GM20431 (cell line): ENCODE measurements around the gene MSI1.

Experiments used
- in situ Hi-C: fragments of 300-500 bp; cut with MseI, MboI; formaldehyde crosslinking; loops from one replicate; pipeline ENCODE4 v1.15.0; 2020; ENCODE audit warnings: low sequenced_read_pairs; ENCODE audit not compliant: unreplicated experiment

Gene MSI1

DNA sequence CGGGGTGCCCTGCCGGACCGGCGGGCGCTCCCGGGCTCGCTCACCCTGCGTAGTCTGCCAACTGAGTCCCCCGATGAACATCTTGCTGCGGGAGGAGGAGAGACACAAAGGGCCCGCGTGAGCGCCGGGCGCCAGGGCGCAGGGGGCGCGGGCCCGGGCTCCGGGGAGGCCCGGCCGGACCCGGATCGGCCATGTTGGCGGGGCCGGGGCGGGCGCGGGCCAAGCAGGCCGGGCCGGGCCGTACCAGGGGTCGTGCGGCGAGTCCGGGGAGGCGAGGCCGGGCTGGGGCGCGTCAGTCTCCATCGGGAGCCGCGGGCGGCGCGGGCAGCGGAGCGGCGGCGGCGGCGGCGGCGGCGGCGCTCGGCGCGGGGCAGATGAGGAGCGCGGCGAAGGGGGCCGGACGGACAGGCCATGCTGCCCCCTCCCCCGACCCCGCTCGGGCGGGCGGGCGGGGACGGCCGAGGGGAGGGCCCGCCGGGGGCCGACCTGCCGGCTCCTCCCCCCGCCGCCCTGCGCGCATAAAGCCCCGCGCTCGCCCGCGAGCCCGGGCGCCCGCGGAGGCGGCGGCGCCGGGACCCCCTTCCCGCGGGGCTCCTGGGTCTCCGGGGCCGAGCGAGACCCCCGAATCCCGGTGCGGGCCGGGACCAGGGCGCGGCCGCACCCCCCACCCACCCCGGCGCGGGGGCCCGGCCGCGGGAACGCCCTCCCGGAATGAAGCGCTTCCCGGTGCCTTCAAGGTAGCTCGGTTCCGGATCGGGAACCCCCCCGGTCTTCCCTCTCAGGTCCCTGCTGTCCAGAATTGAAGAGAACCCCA is at the start of gene MSI1:
MSI1 (minus strand) TSS at position 376 of the 814 bp plus-strand sequence; CDS start at position 303, 73 bp downstream.
- in situ Hi-C loops: no loop called here

DNA sequence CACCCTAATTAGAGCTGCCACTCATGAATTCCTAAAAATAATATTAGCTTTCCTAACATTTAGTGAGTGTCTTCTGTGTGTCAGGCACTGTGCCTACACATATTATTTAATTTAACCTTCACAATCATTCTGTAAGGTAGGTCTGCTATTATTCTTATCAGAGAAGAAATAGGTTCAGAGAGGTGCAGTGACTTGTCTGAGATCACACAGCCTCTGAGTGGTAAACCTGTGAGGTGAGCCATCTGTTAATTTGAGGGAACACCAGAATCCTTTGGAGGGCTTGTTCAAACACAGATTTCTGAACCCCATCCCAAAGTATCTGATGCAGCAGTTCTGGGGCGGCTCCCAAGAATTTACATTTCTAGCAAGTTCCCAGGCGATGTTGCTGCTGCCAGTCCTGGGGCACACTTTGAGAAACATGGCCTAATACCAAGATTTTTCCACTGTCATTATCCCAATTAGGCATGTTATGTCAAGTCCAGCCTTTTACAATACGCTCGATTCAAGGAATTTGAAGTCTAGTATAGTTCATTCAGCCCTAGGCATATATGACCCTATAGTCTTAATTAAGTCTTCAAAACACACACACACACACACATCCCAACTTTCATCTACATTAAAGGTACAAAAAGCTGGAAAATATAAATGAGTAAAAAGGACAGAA is 49.1 kb upstream of the MSI1 start:
- in situ Hi-C loops: no loop called here

DNA sequence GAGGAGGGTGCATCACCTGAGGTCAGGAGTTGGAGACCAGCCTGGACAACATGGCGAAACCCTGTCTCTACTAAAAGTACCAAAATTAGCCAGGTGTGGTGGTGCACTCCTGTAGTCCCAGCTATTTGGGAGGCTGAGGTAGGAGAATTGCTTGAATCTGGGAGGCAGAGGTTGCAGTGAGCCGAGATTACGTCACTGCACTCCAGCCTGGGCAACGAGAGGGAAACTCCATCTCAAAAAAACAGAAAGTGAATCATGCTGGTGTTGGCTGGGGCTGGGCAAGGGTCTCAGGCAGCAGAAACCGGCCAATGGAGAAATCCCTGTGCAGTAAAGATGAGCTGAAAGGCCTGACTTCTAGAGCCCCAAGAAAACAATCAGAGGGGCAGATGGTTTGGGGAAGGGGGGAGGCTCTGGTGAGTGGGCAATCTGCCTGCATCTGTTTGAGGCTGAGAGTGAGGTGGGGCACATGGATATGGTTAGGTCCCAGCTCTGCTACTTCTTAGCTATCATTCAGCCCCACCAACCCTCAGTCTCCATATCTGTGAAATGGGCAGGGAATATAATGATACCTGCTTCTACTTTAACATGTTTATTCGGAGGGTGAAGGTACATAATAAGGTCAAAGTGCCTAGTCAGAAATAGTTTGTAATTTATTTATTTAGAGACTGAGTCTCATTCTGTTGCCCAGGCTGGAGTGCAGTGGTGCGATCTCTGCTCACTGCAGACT is 47.7 kb upstream of the MSI1 start:
- in situ Hi-C loops: no loop called here

DNA sequence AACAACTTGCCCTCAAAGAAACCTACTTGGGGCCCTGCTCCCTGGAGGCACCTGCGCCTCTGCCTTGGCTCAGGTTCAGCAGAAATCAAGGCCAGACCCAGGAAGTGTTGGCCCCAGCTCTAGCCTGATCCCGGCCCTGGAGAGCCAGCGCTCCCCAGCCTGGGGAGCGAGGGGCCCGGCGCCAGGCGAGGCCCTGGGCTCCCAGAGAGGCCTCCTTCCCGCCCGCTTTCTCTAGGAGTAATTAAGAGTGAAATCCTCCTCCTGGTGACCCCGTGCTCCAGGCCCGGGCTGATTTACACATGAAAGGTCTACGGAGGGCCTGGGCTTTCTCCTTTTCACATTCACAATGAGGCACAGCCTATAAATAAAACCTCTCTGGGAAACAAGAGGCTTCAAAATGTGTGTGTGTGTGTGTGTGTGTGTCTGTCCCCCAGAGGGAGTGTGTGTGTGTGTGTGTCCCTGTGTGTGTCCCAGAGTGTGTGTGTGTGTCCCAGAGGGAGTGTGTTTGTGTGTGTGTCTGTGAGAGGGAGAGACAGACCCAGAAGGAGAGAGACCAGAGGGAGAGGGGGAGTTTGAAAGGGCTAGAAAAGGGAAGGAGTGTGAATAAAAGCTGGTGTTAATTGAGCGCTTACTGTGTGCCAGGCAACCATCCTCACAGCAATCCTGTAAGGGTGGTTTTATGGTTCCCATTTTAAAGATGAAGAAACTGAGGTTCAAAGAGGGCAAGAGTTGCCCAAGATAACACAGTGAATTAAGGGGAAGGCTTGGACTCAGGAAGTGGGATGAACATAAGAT is 45.1 kb upstream of the MSI1 start:
- in situ Hi-C loops: no loop called here

DNA sequence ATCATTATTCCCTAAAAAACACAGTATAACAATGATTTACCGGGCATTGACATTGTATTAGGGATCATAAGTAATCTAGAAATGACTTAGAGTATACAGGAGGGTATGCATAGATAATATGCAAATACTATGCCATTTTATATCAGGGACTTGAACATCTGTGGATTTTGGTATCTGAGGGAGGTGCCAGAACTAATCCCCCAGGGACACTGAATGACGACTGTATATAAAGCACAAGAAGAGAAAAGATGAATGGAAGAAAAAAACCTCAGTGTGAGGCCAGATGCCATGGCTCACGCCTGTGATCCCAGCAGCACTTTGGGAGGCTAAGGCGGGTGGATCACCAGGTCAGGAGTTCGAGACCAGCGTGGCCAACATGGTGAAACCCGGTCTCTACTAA is 43.5 kb upstream of the MSI1 start:
- in situ Hi-C loops: no loop called here

DNA sequence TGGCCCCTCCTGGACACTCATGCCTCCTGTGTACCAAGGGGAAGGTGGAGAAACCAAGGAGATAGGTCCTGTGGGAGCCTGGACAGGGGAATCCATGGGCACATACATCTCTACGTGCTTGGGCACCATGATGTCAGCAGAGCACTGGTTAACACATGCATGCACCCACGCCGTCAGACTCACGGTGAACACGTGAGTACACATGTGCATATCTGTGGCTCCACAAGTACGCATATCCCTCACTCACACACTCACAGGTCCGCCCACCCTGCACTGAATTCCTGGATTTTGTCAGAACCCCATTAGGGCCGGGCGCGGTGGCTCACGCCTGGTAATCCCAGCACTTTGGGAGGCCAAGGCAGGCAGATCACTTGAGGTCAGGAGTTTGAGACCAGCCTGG is 39.8 kb upstream of the MSI1 start:
- in situ Hi-C loops: no loop called here

DNA sequence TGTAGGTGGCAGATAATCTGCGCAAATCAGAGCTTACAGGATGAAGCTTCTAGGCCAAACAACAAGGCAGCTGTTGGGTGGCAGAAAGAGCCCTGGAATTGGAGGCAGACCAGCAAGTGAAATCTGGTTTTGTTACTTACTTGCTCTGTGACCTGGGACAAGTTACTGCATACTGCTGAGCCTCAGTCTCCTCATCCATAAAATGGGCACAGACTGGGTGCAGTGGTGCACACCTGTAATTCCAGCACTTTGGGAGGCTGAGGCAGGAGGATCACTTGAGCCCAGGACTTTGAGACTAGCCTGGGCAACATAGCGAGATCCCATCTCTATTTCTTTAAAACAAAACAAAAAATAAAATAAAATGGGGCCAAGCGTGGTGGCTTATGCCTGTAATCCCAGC is 37.6 kb upstream of the MSI1 start:
- in situ Hi-C loops: no loop called here

DNA sequence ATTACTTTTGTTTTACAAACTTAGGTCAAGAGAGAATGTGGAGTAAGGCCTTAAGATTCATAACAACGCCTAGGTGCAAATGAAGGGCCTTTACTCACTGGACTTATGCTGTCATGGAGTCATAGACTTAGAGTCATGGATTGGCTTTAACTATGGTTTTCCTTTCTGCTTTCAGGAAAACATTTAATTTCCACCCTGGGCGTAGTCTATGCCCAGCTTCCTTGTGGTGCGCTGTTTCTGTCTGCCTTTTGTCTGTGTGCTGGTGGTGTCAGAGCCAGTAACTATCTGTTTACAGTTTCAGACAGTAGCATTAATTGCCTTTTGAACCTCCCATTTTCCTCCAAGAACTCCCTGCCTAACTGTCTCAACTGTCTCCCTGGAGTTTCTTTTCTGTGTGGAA is 37.1 kb upstream of the MSI1 start:
- in situ Hi-C loops: no loop called here

DNA sequence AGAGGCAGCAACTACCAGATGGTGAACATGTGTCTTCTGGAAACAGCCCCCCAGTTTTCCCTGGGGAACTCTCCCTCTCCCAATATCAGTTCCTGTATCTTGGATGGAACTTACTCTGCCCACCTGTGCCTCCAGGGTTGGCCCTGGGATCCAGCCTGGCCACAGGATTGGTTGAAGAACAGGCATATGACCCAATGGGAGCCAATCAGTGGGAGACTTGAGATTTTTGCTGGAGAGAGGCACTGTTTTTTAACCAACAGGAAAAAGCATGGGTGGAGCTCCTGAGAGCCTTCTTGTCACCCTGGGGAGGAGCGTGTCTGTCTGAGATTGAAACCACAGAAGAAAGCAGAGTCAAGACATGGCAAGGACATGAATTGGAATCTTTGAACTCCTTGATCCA is 35.3 kb upstream of the MSI1 start:
- in situ Hi-C loops: no loop called here

DNA sequence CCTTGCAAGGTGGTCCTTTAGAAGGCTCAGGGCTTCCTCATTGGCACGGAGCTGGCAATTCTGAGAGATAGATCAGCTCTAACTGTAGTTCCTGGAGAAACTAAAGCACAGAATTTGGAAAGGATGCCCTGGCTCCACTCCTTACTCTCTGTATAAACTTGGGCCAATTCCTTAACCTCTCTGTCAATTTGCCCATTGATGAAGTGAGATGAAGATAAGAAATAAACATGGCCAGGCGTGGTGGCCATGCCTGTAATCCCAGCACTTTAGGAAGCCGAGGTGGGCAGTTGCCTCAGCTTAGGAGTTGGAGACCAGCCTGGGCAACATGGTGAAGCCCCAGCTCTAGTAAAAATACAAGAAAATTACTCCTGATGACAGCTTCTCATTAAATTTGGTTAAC is 34.9 kb upstream of the MSI1 start:
- in situ Hi-C loops: no loop called here

DNA sequence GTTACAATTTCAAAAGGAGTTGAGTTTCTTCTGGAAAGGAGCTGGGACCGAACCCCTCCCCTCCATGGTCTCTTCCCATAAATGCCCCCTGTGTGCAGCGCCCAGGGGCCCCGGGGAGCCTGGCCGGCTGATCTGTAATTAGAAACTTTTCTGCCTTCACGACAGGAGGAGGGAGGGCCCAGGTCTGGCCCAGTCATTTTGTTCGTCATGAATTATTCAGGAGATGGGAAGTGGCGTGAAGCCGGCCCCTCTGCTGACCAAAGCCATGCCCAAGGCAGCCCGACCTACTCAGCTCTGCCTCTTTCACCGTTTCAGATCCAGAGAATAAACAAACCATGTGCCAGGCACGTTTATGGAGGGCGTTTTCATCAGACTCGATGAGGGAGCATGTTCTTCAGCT is 33.3 kb upstream of the MSI1 start:
- in situ Hi-C loops: no loop called here

DNA sequence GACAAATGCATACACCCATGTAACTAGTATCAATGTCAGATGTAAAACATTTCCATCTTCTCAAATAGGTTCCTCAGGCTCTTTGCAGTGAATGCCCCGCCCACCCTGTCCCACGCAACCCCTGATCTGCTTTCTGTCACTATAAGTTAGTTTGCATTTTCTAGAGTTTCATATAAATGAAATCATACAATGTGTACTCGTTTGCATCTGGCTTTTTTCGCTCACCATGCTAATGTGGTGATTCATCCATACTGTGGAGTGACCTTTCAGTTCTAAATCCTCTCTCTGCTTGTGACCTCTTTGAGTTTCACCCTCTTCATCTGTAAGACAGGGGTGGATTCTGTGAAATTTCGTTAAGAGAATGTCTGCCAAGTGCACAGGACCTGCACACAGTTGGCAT is 30.6 kb upstream of the MSI1 start:
- in situ Hi-C loops: no loop called here

DNA sequence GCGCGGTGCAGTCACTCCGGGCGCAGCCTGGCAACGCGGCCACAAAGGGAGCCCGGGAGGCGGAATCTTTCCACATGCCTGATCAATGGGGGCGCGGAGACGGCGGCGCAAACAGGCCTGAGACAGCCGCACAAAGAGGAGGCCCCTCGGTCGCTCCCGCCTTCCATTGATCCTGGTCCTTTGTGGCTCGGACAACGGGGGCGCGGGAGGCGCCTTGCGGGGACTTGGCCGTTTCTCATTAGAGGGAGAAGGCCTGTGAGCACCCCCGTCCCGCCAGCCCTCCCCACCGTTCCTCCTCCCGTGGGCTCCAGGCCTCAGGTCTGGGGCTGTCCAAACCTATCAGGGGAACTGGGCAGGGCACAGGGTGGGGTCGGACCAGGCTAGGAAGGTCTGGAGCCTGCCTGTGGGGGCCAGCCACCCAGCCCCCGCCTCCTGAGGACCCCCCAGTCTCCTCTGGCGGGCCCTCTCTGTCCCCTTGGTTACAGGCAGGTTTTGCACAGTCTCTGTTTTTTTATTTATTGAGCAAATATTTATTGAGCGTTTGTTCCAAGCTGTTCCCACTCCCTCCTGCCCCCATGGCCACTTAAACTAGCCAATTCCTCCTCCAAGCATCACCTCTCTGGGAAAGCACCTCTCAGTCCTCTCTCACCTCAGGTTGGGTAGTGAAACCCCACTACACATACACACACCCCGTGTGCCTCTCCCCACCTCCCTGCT is 29.0 kb upstream of the MSI1 start:
- in situ Hi-C loops: no loop called here

DNA sequence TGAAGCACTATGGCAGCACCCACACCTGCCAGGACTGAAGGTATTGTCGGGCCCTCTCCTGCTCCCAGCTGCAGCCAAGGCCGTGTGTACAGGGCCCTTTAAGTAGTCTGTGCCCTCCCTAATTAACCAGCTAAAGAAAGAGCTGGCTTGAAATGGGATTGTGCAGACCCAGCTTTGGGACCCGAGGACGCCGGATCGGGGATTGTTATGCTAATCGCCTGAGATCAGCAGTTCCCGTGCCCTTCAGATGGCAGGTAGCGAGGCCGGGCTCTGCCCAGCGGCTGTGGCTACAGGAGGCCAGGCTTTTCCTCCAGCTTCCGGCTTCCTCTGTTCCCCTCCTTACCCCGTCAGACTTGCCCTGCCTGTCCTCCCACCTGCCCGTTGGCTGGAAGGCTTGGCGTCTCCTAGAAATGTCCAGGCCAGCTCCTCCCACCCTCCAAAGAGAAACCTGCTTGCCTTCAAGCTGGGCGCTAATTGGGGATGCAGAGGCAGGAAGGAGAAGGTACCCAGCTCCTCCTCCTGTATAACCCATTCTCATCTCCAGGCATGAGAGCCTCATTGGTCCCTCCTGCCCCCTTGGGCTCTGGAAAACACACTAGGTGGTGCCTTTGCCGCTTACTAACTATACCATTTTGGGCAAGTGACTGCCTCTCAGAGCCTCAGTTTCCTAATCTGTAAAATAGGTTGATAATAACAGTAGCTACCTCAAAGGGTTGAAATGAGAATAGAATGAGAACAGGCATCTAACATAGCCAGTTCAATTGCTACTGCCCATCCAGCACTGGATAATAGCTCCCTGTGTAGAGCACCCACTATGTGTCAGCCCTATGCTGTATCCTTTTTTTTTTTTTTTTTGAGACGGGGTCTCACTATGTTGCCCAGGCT is 25.8 kb upstream of the MSI1 start:
- in situ Hi-C loops: no loop called here

DNA sequence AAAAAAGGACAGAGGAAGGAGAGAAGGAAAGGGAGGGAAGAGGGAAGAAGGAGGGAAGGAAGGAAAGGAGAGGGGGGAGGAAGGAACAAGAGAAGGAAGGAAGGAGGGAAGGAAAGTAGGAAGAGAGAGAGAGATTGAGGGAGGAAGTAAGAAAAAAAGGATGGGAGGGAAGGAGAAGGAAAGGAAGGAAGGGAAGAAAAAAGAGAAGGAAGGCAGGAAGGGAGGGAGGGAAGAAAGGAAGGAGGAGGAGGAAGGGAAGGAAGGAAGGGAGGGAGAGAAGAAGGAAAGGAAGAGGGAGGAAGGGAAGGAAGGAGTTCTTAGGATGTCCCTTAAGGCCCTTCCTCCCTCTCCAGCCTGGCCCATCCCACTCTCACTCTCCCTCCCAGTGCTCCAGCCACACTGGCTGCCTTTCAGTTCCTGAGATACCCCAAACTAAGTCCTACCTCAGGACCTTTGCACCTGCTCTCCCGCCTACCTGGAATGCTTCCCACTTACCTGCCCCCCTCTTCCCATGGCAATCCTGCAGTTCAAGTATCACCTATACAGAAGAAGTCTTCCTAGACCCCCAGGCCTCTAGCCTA is 21.7 kb upstream of the MSI1 start:
- in situ Hi-C loops: no loop called here

DNA sequence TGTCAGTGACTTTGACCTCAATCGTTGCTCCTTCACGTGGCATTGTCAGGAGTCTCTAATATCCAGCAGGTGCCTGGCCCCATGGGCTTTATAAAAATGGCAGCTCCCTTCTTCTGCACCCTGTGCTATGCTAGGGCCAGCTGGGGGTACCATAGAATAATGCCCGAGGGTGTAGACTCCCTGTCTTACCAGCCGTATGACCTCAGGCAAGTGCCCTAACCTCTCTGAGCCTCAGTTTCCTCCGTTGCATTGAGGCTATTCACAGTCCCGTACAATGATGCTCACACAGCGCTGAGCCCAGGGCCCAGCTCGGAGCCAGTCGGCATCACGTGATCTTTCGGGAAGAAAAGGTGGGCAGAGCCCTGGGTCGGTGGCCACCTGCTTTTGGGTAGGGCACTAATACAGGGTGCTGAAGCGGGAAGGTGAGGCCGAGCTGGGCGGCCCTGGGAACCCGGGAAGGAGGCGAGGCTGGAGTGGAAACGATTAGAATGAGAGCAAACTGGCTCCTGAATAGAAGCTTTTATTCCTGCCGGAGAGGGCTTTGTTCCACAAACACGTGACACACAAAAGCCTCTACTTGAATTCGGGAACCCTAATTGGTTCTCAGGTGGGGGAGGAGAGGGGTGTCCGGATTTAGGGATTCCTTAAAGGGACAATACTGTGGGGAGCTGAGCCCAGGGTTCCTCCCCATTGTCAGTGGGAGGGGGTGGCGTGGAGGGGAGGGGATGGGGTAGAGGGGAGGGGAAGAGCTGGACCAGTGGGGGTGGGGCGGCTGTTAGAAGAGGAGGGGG is 19.9 kb upstream of the MSI1 start:
- in situ Hi-C loops: no loop called here

DNA sequence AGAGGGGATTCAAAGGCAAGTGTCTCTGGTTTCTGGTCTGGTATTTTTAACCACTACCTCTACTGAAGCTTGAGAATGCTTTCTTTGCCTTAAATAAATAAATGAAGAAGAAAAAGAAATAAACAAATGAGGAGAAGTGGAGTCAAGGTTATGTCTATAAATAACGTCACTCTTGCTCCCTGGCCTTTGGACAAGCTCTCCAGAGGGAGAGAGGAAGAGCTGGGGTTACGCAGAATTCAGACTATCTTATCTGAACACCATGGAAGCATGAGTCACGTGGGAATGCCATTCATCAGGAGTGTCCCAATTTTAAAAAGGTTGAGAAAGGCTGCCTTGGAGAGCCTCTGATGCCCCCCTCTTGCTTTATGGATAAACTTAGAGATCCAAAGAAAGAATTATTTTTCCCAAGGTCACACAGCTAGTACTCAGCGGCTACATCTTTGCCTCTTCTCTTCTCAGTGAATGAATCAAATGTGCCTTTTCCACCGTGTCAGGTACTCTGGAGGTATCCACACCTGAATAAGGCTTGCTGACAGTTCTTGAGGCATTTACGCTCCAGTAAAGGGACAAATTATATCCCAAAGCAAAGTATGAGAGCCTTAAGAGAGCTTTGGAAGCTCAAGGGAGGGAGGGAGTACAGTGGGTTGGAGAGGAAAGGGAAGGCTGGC is 12.9 kb upstream of the MSI1 start:
- in situ Hi-C loops: no loop called here
